HT-29 (cell line): Measurements from ENCODE around the gene RFC4. TPM values are rescaled to one million over a fixed set of nuclear protein-coding genes. Genes with fewer than 3 reads are reported as not detected.
"Not testable (repeated sequence)": the region's sequence is repeated elsewhere in the genome, so short reads cannot be mapped to it uniquely, and the experiment has no call there.

ENCODE experiments used
- DNase-seq: peaks from one replicate; pipeline ENCODE4 v3.0.0-alpha.2; 2015; ENCODE audit warnings: low spot score
- total RNA-seq: library from RNA; depleted of rRNA; stranded (reverse); fragments of >200 nt; shearing (Covaris generic); gene quantifications from 2 replicates; pipeline ENCODE4 v1.2.3, GENCODE V29; 2014; rRNA removed

Gene RFC4, protein sequence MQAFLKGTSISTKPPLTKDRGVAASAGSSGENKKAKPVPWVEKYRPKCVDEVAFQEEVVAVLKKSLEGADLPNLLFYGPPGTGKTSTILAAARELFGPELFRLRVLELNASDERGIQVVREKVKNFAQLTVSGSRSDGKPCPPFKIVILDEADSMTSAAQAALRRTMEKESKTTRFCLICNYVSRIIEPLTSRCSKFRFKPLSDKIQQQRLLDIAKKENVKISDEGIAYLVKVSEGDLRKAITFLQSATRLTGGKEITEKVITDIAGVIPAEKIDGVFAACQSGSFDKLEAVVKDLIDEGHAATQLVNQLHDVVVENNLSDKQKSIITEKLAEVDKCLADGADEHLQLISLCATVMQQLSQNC
- 23.6 and 38.0 TPM in 2 replicates for total RNA-seq

DNA sequence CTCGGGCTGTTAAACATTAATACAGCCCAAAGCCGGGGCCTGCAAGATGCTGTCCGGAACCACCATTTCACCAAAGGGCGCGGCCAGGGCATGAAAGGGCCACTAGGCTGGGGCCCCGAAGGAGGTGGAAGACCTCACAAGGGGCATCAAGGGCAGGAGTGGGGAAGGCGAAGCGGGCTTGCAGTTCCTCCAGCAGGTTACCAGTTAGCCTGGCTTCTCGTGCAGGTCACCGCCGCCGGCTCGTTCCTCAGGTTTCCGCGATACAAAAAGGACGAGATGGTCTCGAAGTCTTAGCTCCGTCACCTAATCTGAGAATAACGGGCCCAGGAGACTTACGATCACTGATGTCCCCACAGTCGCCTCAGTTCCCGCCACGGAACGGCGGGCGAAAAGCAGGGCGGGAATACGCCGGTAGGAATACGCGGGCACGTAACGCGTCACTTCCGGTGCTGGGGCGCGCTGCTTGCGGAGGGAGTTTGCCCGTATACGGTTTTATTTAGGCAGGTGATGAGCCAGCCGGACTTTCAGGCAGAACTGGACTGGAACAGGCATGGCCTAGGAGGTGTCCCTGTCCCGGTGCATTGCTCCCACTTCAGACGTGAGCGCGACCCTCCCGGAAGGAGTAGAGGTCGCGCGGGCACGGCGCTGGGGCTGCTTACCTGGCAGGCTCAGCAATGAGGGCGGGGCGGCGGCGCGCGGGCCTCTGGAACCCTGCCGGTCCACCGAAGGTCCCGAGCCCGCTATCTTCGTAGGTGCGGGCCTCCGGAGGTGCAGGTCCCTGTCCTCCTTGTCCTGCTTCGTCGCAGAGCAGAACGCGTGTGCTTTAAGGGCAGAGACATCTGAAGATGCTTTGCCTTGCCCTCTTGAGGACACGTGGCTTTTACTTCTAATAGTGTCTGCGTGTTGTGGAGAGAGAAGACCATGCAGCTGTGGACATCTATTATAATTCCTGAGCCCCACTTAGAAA is at the start of gene RFC4:
Gene RFC4 (minus strand): TSS at position 394 of the 967 bp plus-strand sequence. CDS start 1,769 bp downstream, outside the sequence.
- peak; percentile 88 for DNase-seq

DNA sequence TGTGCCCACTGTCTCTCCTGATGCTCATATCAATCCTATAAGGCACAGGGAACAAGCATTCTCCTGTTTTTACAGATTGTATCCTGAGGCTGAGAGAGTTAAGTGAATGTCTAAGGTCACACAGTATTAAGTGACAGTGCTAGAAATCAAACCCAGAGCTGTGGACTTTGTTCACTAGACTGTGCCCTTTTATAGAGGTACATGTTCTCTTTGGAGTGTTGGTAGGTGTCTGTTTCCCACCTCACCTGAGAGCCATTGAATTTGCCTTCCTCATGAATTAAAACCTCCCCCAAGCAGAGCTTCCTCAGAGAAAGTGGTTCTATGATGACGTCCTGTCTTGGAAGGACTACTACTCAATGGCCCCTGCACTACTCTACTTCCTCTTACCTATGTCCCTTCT is 48.7 kb upstream of the RFC4 start:
- DNase-seq: no peak

DNA sequence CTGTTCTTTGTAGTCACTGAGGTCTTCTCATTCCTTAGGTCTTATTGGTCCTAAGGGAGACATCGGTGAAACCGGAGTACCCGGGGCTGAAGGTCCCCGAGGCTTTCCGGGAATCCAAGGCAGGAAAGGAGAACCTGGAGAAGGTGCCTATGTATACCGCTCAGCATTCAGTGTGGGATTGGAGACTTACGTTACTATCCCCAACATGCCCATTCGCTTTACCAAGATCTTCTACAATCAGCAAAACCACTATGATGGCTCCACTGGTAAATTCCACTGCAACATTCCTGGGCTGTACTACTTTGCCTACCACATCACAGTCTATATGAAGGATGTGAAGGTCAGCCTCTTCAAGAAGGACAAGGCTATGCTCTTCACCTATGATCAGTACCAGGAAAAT is 47.9 kb upstream of the RFC4 start:
- DNase-seq: no peak

GRCh38 chr3:186852994-186853393 is 46.7 kb upstream of the RFC4 start:
- no peak for DNase-seq

- DNase-seq: not testable (repeated sequence)
Measured at GRCh38 chr3:186851835-186852234, 45.6 kb upstream of the RFC4 start.

GRCh38 chr3:186849374-186849975 is 43.2 kb upstream of the RFC4 start:
- peak; percentile 62 for DNase-seq

DNA sequence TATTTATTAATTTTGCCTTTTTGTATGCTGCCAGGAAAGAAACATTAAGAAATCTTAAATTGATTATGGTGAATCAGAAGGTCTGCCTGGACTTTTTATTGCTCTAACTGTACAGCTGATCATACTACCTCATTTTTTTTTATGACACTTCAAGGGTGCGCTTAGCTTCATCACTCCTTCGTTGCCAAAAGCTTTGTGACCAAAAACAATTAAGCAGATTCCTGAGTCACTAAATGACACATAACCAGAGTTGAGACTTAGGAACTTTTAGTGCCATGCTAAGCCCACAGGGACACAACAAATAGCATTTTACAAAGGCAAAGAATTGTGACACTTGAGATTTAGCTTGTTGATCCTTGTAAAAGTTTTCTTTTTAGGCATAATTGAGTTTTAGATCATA is 41.2 kb upstream of the RFC4 start:
- no peak for DNase-seq

DNA sequence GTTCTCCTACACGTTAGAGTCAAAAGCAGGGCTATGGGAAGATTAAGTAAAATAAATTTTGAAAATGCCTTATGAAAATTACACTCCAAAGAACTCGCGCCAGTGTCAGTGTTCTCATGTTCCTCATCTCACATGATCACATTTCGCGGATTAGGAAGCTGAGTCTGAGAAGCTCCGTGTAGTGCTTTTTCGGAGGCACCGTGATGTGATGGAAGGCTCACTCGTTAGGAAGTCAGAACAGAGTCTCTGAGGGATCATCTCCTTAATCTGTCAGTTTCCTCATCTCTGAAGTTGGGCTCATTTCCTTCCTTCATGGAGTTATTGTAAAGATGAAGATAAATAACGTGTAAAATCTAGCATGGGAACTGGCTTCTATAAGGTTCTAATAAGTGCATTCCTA is 39.5 kb upstream of the RFC4 start:
- DNase-seq: no peak

DNA sequence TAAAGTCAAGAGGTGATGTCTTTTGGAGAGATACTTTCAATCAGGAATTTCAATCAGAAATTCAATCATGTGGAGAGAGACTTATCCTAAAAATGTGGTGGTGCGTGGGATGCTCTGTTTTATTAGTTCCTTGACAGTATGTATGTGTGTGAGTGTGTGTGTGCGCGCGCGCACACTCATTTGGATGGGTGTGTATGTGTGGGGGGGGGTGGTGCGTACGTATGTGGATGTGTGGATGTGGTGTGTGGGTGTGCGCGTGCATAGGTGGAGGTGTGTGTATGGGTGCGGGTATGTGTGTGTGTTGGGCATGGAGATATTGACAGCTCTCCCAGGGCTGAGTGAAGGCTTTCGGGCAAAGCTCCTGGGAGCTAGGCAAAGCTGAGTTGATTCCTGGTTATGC is 38.6 kb upstream of the RFC4 start:
- no peak for DNase-seq

- DNase-seq: no peak
Measured at GRCh38 chr3:186843039-186843432, 36.8 kb upstream of the RFC4 start.

GRCh38 chr3:186842426-186843038 is 36.2 kb upstream of the RFC4 start, which contains the start of gene ADIPOQ:
ADIPOQ (plus strand) TSS chr3:186842710; CDS start chr3:186853059, 10,349 bp downstream.
- no peak for DNase-seq

DNA sequence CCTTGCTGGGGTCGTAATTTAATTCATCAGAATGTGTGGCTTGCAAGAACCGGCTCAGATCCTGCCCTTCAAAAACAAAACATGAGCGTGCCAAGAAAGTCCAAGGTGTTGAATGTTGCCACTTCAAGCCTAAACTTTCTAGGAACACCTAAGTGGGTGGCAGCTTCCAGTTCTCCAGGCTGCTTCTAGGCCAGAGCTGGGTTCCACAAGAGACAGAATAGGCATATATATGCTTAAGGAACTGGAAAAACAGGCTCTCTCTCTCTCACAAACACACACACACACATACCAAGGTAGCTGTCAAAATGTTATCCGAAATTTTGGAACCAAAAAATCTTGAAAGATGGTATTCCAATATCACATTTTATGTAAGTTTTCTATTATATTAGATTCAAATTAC is 35.3 kb upstream of the RFC4 start:
- DNase-seq: no peak

DNA sequence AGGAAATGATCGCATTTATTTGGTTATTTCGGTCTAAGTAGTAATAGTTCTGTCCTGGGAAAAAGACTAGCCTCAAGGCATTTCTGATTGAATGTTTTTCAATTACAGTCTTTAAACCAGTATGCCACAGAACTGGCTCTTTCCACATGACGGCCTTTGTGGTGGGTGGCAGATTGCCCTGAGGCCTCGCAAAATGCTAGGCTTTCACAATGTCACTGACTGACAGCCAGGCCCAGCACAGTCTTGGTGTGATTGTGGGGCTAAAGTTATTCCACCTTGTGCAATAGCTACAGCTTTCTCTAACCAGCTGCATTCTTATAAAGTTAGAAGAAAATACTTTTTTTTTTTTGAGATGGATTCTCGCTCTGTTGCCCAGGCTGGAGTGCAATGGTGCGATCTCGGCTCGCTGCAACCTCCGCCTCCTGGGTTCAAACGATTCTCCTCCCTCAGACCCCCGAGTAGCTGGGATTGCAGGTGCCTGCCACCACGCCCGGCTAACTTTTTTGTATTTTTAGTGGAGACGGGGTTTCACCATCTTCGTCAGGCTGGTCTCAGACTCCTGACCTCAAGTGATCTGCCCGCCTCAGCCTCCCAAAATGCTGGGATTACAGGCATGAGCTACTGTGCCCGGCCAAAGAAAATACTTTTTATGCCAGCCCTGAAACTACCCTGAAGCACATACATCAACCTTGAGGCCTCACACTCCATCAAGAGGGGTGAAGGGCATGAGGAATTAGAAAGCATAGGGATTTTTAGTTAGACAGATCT is 33.8 kb upstream of the RFC4 start:
- no peak for DNase-seq

- no peak for DNase-seq
Measured at GRCh38 chr3:186832276-186832675, 26.0 kb upstream of the RFC4 start.

- DNase-seq: no peak
Measured at GRCh38 chr3:186831798-186832197, 25.5 kb upstream of the RFC4 start.

- no peak for DNase-seq
Measured at GRCh38 chr3:186828340-186828739, 22.1 kb upstream of the RFC4 start.

DNA sequence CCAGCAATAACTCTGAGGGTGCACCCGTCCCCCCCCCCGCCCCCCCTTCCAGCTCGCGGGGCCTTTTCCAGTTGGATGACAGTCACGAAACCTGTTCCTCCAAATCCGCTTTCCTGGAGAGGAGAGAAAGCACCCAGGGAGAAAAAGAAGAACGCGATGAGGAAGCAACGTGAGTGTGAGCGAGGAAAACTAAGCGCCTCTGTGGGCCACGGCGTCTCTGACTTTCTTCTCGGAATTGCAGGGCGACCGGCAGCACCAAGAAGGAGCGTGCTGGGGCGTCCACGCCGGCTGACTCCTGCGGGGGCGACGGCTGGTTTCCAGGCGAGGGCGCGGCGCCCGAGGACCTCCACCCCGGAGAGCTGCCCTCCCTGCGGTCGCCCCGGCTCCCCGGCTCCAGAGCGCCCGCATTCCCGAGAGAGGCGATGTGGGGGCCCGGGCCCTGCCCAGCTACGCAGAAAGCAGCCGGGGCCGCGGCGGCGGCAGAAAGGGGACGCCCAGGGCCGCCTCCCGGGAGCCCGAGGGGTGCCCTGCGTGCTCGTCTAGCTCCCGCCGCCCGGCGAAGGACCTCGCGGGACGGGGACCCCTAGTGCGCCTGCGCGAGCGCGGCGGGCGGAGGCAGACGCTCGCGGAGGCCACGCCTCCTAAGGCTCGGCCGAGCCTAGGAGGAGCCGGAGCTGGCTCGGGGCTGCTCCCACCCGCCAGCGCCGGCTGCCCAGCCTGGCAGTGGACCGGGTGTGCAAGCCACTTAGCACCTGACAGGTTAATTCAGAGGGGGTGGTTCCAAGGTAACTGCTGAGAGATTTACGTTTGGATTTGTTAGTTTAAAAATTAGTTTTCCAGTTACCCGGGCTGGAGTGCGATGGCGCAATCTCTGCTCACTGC is 20.9 kb upstream of the RFC4 start:
- peak; percentile 94 for DNase-seq

- no peak for DNase-seq
Measured at GRCh38 chr3:186826410-186826975, 20.2 kb upstream of the RFC4 start.

DNA sequence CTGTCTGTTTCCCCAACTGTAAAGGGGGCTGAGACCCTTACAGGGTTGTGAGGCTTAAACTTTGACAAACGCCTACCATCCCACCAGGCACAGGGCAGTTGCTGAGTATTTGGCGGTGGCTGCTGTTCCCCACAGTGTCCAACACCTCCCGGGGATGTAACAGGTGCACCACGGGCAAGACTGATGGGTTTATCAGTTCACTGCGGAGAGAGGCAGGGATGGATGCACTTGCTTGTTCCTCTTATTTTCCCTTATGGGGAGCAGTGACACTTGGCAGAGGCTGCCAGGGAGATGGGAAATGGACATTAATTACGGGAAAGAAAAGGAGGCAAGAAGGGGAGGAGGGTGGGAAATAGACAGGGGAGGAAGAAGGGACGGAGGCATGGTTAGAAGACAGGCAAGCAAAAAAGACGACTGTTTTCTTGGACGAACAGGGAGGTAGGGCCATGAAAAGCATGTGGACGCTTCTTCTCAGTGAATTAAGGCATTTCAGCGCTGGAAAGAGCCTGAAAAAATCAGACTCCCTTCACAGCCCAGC is 19.7 kb upstream of the RFC4 start:
- no peak for DNase-seq
